ENCODE results near the gene DLGAP1. TPM values are rescaled to one million over a fixed set of nuclear protein-coding genes. Genes with fewer than 3 reads are reported as not detected.

DLGAP1 gene
- total and polyA plus RNA-seq, 2 of the 13 experiments (the other 11 are each of a cell fraction or from before 2014, with no cell fraction given): 0.01 TPM; not detected in 1

- no peak for TF ChIP-seq MIXL1 (CRISPR knock-in tag; IDR thresholded peaks at IDR 0.05)
Measured at GRCh38 chr18:4200399-4200798, 254.7 kb downstream of the DLGAP1 start (continued).

GRCh38 chr18:4198956-4199355, 256.2 kb downstream of the DLGAP1 start:
- H3K27me3 ChIP-seq (ENCODE audit: control insufficient read depth in 1 of 2, insufficient read depth in 2 of 2, low read length in 2 of 2): no peaks in the 10 kb centered on the region; a peak in 1 of 5 replicates
- ChIA-PET POLR2A (no interaction called here), CTCF (ENCODE audit: low intra/inter-chr PET ratio, low total read pairs) (no interaction called here)
- ATAC-seq (no peak), DNase-seq (ENCODE audit: low spot score) (no peak), FAIRE-seq (no peak)
- TF ChIP-seq ZNF205 (CRISPR knock-in tag; IDR thresholded peaks at IDR 0.05) (no peak), CENPT (CRISPR knock-in tag; IDR thresholded peaks at IDR 0.05; ENCODE audit: low read depth) (no peak), ZNF557 (CRISPR knock-in tag; IDR thresholded peaks at IDR 0.05) (no peak), SIX4 (CRISPR knock-in tag; IDR thresholded peaks at IDR 0.05) (no peak), DRAP1 (CRISPR knock-in tag; IDR thresholded peaks at IDR 0.05) (no peak), ZNF615 (CRISPR knock-in tag; IDR thresholded peaks at IDR 0.05; ENCODE audit: borderline replicate concordance) (no peak)
- intact Hi-C loops (cut with micrococcal nuclease; ENCODE audit: unreplicated experiment): no loop called here
- WGBS (ENCODE audit: low lambda C conversion rate): 43% methylated on average over 5 of the region's 5 CpGs
- no peaks in the 10 kb centered on the region for H3K36me3 ChIP-seq (replicated peaks in 1 of 2; ENCODE audit: control insufficient read depth in 1 of 2, insufficient read depth in 2 of 2, low read length in 2 of 2)
- H3K9me3 ChIP-seq (ENCODE audit: low read length): no peaks in the 10 kb centered on the region
- H3K9ac ChIP-seq (ENCODE audit: insufficient read depth, low read depth, low read length): no peak overlapping the region
- H3K79me2 ChIP-seq (ENCODE audit: insufficient read depth, low read length): no peaks in the 10 kb centered on the region
- no peaks in the 10 kb centered on the region for H4K20me1 ChIP-seq (ENCODE audit: insufficient read depth, low read length)
- BruUV-seq (replicated peaks): no TSS peak
- no peak overlapping the region for H3K4me3 ChIP-seq (replicated peaks in 1 of 3; ENCODE audit: insufficient read depth in 1 of 3, low read depth in 2 of 3, low read length in 3 of 3)
- in situ Hi-C loops (cut with HindIII; ENCODE audit: extremely low pct_ligation_motif_present, low pct_unique_long_range_greater_than_20kb): no loop called here
- H3K27ac ChIP-seq (ENCODE audit: extremely low read length, insufficient read depth, low read length): no peak overlapping the region
- H3K4me2 ChIP-seq (ENCODE audit: low read depth, low read length): no peak overlapping the region
- H3K4me1 ChIP-seq (ENCODE audit: insufficient read depth, low read length): no peaks in the 10 kb centered on the region
- H2AFZ ChIP-seq (ENCODE audit: low read length): no peak overlapping the region

GRCh38 chr18:4196351-4196750, 258.8 kb downstream of the DLGAP1 start:
- intact Hi-C loops (cut with micrococcal nuclease; ENCODE audit: unreplicated experiment): no loop called here
- no peak overlapping the region for H3K4me3 ChIP-seq (replicated peaks in 1 of 3; ENCODE audit: insufficient read depth in 1 of 3, low read depth in 2 of 3, low read length in 3 of 3)
- DNase-seq (ENCODE audit: low spot score): no peak
- no peak overlapping the region for H3K9ac ChIP-seq (ENCODE audit: insufficient read depth, low read depth, low read length)
- H3K4me1 ChIP-seq (ENCODE audit: insufficient read depth, low read length): no peaks in the 10 kb centered on the region
- in situ Hi-C loops (cut with HindIII; ENCODE audit: extremely low pct_ligation_motif_present, low pct_unique_long_range_greater_than_20kb): no loop called here
- no peak overlapping the region for H2AFZ ChIP-seq (ENCODE audit: low read length)
- WGBS (ENCODE audit: low lambda C conversion rate): 18% methylated on average over 4 of the region's 4 CpGs
- ChIA-PET CTCF (ENCODE audit: low intra/inter-chr PET ratio, low total read pairs) (no interaction called here), POLR2A (no interaction called here)
- no peaks in the 10 kb centered on the region for H3K79me2 ChIP-seq (ENCODE audit: insufficient read depth, low read length)
- H3K27me3 ChIP-seq (ENCODE audit: control insufficient read depth in 1 of 2, insufficient read depth in 2 of 2, low read length in 2 of 2): no peaks in the 10 kb centered on the region; a peak in 1 of 5 replicates
- no peaks in the 10 kb centered on the region for H3K36me3 ChIP-seq (replicated peaks in 1 of 2; ENCODE audit: control insufficient read depth in 1 of 2, insufficient read depth in 2 of 2, low read length in 2 of 2)
- no TSS peak for BruUV-seq (replicated peaks)
- no peak for FAIRE-seq
- H4K20me1 ChIP-seq (ENCODE audit: insufficient read depth, low read length): no peaks in the 10 kb centered on the region
- H3K27ac ChIP-seq (ENCODE audit: extremely low read length, insufficient read depth, low read length): no peak overlapping the region
- no peaks in the 10 kb centered on the region for H3K9me3 ChIP-seq (ENCODE audit: low read length)
- ATAC-seq: no peak
- H3K4me2 ChIP-seq (ENCODE audit: low read depth, low read length): no peak overlapping the region
- no peak for TF ChIP-seq KDM3A (CRISPR knock-in tag; IDR thresholded peaks at IDR 0.05; ENCODE audit: low read depth)
- TF ChIP-seq HNF4G (IDR thresholded peaks at IDR 0.05; ENCODE audit: borderline replicate concordance, low read depth, low read length): no peak
- no peak for TF ChIP-seq HNF4G (CRISPR knock-in tag; IDR thresholded peaks at IDR 0.05; ENCODE audit: borderline replicate concordance, low read depth)
- TF ChIP-seq, protein P1, sequence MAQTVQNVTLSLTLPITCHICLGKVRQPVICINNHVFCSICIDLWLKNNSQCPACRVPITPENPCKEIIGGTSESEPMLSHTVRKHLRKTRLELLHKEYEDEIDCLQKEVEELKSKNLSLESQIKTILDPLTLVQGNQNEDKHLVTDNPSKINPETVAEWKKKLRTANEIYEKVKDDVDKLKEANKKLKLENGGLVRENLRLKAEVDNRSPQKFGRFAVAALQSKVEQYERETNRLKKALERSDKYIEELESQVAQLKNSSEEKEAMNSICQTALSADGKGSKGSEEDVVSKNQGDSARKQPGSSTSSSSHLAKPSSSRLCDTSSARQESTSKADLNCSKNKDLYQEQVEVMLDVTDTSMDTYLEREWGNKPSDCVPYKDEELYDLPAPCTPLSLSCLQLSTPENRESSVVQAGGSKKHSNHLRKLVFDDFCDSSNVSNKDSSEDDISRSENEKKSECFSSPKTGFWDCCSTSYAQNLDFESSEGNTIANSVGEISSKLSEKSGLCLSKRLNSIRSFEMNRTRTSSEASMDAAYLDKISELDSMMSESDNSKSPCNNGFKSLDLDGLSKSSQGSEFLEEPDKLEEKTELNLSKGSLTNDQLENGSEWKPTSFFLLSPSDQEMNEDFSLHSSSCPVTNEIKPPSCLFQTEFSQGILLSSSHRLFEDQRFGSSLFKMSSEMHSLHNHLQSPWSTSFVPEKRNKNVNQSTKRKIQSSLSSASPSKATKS (CRISPR knock-in tag; IDR thresholded peaks at IDR 0.05): no peak
- no peak for TF ChIP-seq U2AF2 (IDR thresholded peaks at IDR 0.05; ENCODE audit: low read depth, low read length)
- no peak for TF ChIP-seq SALL2 (CRISPR knock-in tag; IDR thresholded peaks at IDR 0.05)
- TF ChIP-seq SP4 (CRISPR knock-in tag; IDR thresholded peaks at IDR 0.05): no peak
- TF ChIP-seq, protein P2, sequence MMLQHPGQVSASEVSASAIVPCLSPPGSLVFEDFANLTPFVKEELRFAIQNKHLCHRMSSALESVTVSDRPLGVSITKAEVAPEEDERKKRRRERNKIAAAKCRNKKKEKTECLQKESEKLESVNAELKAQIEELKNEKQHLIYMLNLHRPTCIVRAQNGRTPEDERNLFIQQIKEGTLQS (CRISPR knock-in tag; IDR thresholded peaks at IDR 0.05): no peak
- TF ChIP-seq ZNF343 (CRISPR knock-in tag; IDR thresholded peaks at IDR 0.05): no peak
- no peak for TF ChIP-seq RXRB (CRISPR knock-in tag; IDR thresholded peaks at IDR 0.05; ENCODE audit: borderline replicate concordance)
- no peak for TF ChIP-seq ZNF234 (CRISPR knock-in tag; conservative IDR thresholded peaks at IDR 0.05)

Measured in HepG2 (cell line).